HL-60 (cell line): ENCODE measurements around the gene MS4A2.
"Not testable (repeated sequence)": the region's sequence is repeated elsewhere in the genome, so short reads cannot be mapped to it uniquely, and the experiment has no call there.

Experiments used
- DNase-seq, 2 experiments: peaks; one replicate each; pipeline ENCODE4 v3.0.0-alpha.2; 2010 to 2020; ENCODE audit warnings: low read depth in 1 of 2, low spot score in 1 of 2
- H3K27ac ChIP-seq: fragments of 250-450 bp; sonication (Bioruptor Pico); replicated peaks from 2 replicates; pipeline ENCODE4 v1.5.1; 2020; ENCODE audit warnings: mild to moderate bottlenecking, moderate library complexity
- H3K27me3 ChIP-seq: fragments of 250-450 bp; sonication (Bioruptor Pico); 2 replicates; pipeline ENCODE4 v1.5.1; 2021; ENCODE audit warnings: mild to moderate bottlenecking, moderate library complexity; ENCODE audit not compliant: insufficient read depth, poor library complexity, severe bottlenecking
- H3K4me3 ChIP-seq: replicated peaks from 2 replicates; pipeline ENCODE4 v1.5.1; 2011; ENCODE audit warnings: mild to moderate bottlenecking, control low read depth, low read length; ENCODE audit not compliant: insufficient read depth
- CTCF ChIP-seq: IDR thresholded peaks from one replicate; pipeline ENCODE4 v1.5.1; 2011; ENCODE audit warnings: low read length, control low read depth, inconsistent platforms; ENCODE audit not compliant: insufficient read depth
- GABPA ChIP-seq: IDR thresholded peaks from 2 replicates; pipeline ENCODE4 v1.6.1; 2012; ENCODE audit warnings: low read depth
- POLR2AphosphoS5 ChIP-seq: IDR thresholded peaks from 2 replicates; pipeline ENCODE4 v1.6.1; 2012; ENCODE audit warnings: low read depth
- REST ChIP-seq: IDR thresholded peaks from 2 replicates; pipeline ENCODE4 v1.6.1; 2012; ENCODE audit warnings: low read depth; ENCODE audit not compliant: insufficient replicate concordance
- SPI1 ChIP-seq: IDR thresholded peaks from 2 replicates; pipeline ENCODE4 v1.6.1; 2012; ENCODE audit warnings: low read depth, mild to moderate bottlenecking, borderline replicate concordance

Gene MS4A2

GRCh38 chr11:60128376-60128775 is 39.9 kb downstream of the MS4A2 start:
- TF ChIP-seq POLR2AphosphoS5, result no peak
- TF ChIP-seq REST, result no peak
- TF ChIP-seq GABPA, result no peak
- no peak for TF ChIP-seq SPI1
- TF ChIP-seq CTCF, result no peak
- Histone ChIP-seq H3K27me3 (no peaks in the 10 kb centered on the region), H3K27ac (no peak overlapping the region), H3K4me3 (no peak overlapping the region)
- DNase-seq, result no peak

GRCh38 chr11:60128866-60129265 is 40.4 kb downstream of the MS4A2 start:
- not testable (repeated sequence) for DNase-seq

GRCh38 chr11:60129853-60130252 is 41.4 kb downstream of the MS4A2 start:
- DNase-seq, result no peak
- H3K27me3 ChIP-seq, result no peaks in the 10 kb centered on the region
- no peak overlapping the region for H3K4me3 ChIP-seq
- no peak overlapping the region for H3K27ac ChIP-seq
- TF ChIP-seq POLR2AphosphoS5, result no peak
- TF ChIP-seq CTCF, result no peak
- no peak for TF ChIP-seq REST
- TF ChIP-seq GABPA, result no peak
- TF ChIP-seq SPI1, result no peak

More at GRCh38 chr11:60128866-60129265, 40.4 kb downstream of the MS4A2 start:
- not testable (repeated sequence) for H3K27me3 ChIP-seq, H3K27ac ChIP-seq, H3K4me3 ChIP-seq

GRCh38 chr11:60130496-60130895 is 42.0 kb downstream of the MS4A2 start:
- peak in 1 of 2 experiments; percentile 82 for DNase-seq
- TF ChIP-seq GABPA, result no peak
- TF ChIP-seq CTCF, result peak; percentile 43
- no peak for TF ChIP-seq POLR2AphosphoS5
- Histone ChIP-seq H3K4me3 (no peak overlapping the region), H3K27ac (no peak overlapping the region), H3K27me3 (no peaks in the 10 kb centered on the region)
